ENCODE data around the gene DECR2.

GRCh38 chr16:442976-443375 is 41.3 kb downstream of the DECR2 start:
- TF ChIP-seq CTCF (conservative IDR thresholded peaks at IDR 0.05 in 1 of 2, IDR thresholded peaks at IDR 0.05 in 1 of 2; ENCODE audit: low read depth in 1 of 2, low read length in 2 of 2) (no peak), EZH2 (IDR thresholded peaks at IDR 0.05; ENCODE audit: low read length, missing control alignments) (no peak)
